GM23338 (cell line): ENCODE data around the gene SLC8A3. TPM values are rescaled to one million over a fixed set of nuclear protein-coding genes. Genes with fewer than 3 reads are reported as not detected.

ENCODE experiments used
- ATAC-seq: fragments of 200-7000 bp; cut with Tn5 transposase; 3 replicates; pipeline ENCODE4 v1.9.1; 2020
- DNase-seq: peaks from one replicate; pipeline ENCODE4 v3.0.0-alpha.2; 2015; ENCODE audit warnings: low spot score
- H2AFZ ChIP-seq: fragments of 200-600 bp; sonication (generic); 2 replicates; pipeline ENCODE4 v1.8.0; 2016; ENCODE audit warnings: antibody characterized with exemption, mild to moderate bottlenecking, moderate library complexity
- H3F3A ChIP-seq: fragments of 200-600 bp; sonication (generic); replicated peaks from 2 replicates; pipeline ENCODE4 v1.8.0; 2017; ENCODE audit warnings: antibody characterized with exemption, mixed run types, low read depth
- H3K27ac ChIP-seq: fragments of 200-600 bp; sonication (generic); 2 replicates; pipeline ENCODE4 v1.6.1; 2016; ENCODE audit warnings: low read depth
- H3K27me3 ChIP-seq: fragments of 200-600 bp; sonication (generic); 2 replicates; pipeline ENCODE4 v1.8.0; 2016; ENCODE audit warnings: mild to moderate bottlenecking, mixed run types, moderate library complexity; ENCODE audit not compliant: insufficient read depth
- H3K36me3 ChIP-seq: fragments of 200-600 bp; sonication (generic); 2 replicates; pipeline ENCODE4 v1.8.0; 2016; ENCODE audit warnings: mild to moderate bottlenecking; ENCODE audit not compliant: insufficient read depth
- H3K4me1 ChIP-seq: fragments of 200-600 bp; sonication (generic); 2 replicates; pipeline ENCODE4 v1.8.0; 2016; ENCODE audit warnings: mild to moderate bottlenecking, moderate library complexity; ENCODE audit not compliant: insufficient read depth
- H3K4me2 ChIP-seq: fragments of 200-600 bp; sonication (generic); 2 replicates; pipeline ENCODE4 v1.7.1; 2017; ENCODE audit warnings: mixed run types
- H3K4me3 ChIP-seq: fragments of 200-600 bp; sonication (generic); 2 replicates; pipeline ENCODE4 v1.6.1; 2016; ENCODE audit warnings: mixed run types
- H3K79me2 ChIP-seq: fragments of 200-600 bp; sonication (generic); replicated peaks from 2 replicates; pipeline ENCODE4 v1.8.0; 2017; ENCODE audit warnings: mild to moderate bottlenecking; ENCODE audit not compliant: insufficient read depth
- H3K9me2 ChIP-seq: fragments of 200-600 bp; sonication (generic); 2 replicates; pipeline ENCODE4 v1.8.0; 2017; ENCODE audit not compliant: insufficient read depth
- H4K20me1 ChIP-seq: fragments of 200-600 bp; sonication (generic); replicated peaks from 2 replicates; pipeline ENCODE4 v1.8.0; 2017; ENCODE audit warnings: mild to moderate bottlenecking; ENCODE audit not compliant: insufficient read depth
- H3K27ac Mint-ChIP-seq: 2 replicates; pipeline ENCODE4 v1.8.0; 2020; ENCODE audit warnings: inconsistent platforms, mild to moderate bottlenecking, moderate library complexity, mixed read lengths
- H3K27me3 Mint-ChIP-seq: 3 replicates; pipeline ENCODE4 v1.8.0; 2022; ENCODE audit warnings: low read depth, mild to moderate bottlenecking, moderate library complexity, mixed read lengths, inconsistent platforms; ENCODE audit not compliant: insufficient read depth, poor library complexity
- H3K36me3 Mint-ChIP-seq: 3 replicates; pipeline ENCODE4 v1.8.0; 2021; ENCODE audit warnings: low read depth, mild to moderate bottlenecking, inconsistent platforms, moderate library complexity, mixed read lengths
- H3K4me1 Mint-ChIP-seq: 3 replicates; pipeline ENCODE4 v1.8.0; 2020; ENCODE audit warnings: mild to moderate bottlenecking, inconsistent platforms, mixed read lengths
- H3K4me3 Mint-ChIP-seq: 3 replicates; pipeline ENCODE4 v1.8.0; 2021; ENCODE audit warnings: moderate library complexity, mild to moderate bottlenecking, inconsistent platforms, mixed read lengths
- H3K9me3 Mint-ChIP-seq: 3 replicates; pipeline ENCODE4 v1.8.0; 2020; ENCODE audit warnings: moderate library complexity, mild to moderate bottlenecking, inconsistent platforms, mixed read lengths
- CREB1 ChIP-seq: fragments of 250-450 bp; sonication (Bioruptor Pico); IDR thresholded peaks from 2 replicates; pipeline ENCODE4 v1.5.0; 2020; ENCODE audit warnings: low read depth, mild to moderate bottlenecking, moderate library complexity
- CTCF ChIP-seq, 2 experiments: fragments of 200-600 bp in 1 of 2; sonication (generic) in 1 of 2; conservative IDR thresholded peaks; 2 replicates each; pipeline versions ENCODE4 v1.5.1 to v1.6.1; 2016 to 2017; ENCODE audit warnings: antibody characterized with exemption in 2 of 2, low read depth in 2 of 2, mild to moderate bottlenecking in 2 of 2, moderate library complexity in 1 of 2
- ETS1 ChIP-seq: IDR thresholded peaks from 2 replicates; pipeline ENCODE4 v1.6.1; 2016; ENCODE audit warnings: antibody characterized with exemption
- JUNB ChIP-seq: IDR thresholded peaks from one replicate; pipeline ENCODE4 v1.6.1; 2016; ENCODE audit warnings: antibody characterized with exemption; ENCODE audit not compliant: unreplicated experiment
- STAT1 ChIP-seq: IDR thresholded peaks from one replicate; pipeline ENCODE4 v1.6.1; 2016; ENCODE audit warnings: antibody characterized with exemption; ENCODE audit not compliant: unreplicated experiment
- ZNF114 ChIP-seq: fragments of 250-450 bp; sonication (Bioruptor Pico); IDR thresholded peaks from 2 replicates; pipeline ENCODE4 v1.5.0; 2020; ENCODE audit warnings: mild to moderate bottlenecking, moderate library complexity
- ZNF331 ChIP-seq: fragments of 250-450 bp; sonication (Bioruptor Pico); IDR thresholded peaks from 2 replicates; pipeline ENCODE4 v1.5.0; 2020; ENCODE audit warnings: low read depth, mild to moderate bottlenecking, moderate library complexity
- ZNF462 ChIP-seq: fragments of 250-450 bp; sonication (Bioruptor Pico); IDR thresholded peaks from 2 replicates; pipeline ENCODE4 v1.5.0; 2020; ENCODE audit warnings: mild to moderate bottlenecking, moderate library complexity
- polyA plus RNA-seq: library from polyadenylated mRNA; unstranded; fragments of >200 nt; fragmentation: Nextera tagmentation; extraction: Ambion mirVana; gene quantifications from 2 replicates; pipeline ENCODE4 v1.2.1, GENCODE V29; 2016
- total RNA-seq: library from RNA; depleted of rRNA; stranded (reverse); fragments of >200 nt; shearing (Covaris generic); gene quantifications from 2 replicates; pipeline ENCODE4 v1.2.3, GENCODE V29; 2014

The SLC8A3 gene
- total and polyA plus RNA-seq, 2 experiments from 2014 or later: 0.82 to 2.0 TPM

GRCh38 chr14:70098250-70098809, 90.4 kb downstream of the SLC8A3 start:
- Histone ChIP-seq H3K27me3 (no peaks in the 10 kb centered on the region), H3K4me1 (peaks cover 2% of the 10 kb centered on the region), H3K36me3 (no peaks in the 10 kb centered on the region), H2AFZ (no peak overlapping the region), H3K4me2 (no peak overlapping the region), H3K27ac (no peak overlapping the region), H3F3A (no peaks in the 10 kb centered on the region), H3K79me2 (no peaks in the 10 kb centered on the region), H3K9me2 (0 out of 2 replicates have a peak, but pooled peaks cover 5% of the 10 kb centered on the region), H4K20me1 (no peaks in the 10 kb centered on the region), H3K4me3 (no peak overlapping the region)
- Mint-ChIP-seq H3K9me3 (no peaks in the 10 kb centered on the region), H3K27me3 (peaks cover 4% of the 10 kb centered on the region), H3K4me3 (no peak overlapping the region), H3K36me3 (no peaks in the 10 kb centered on the region), H3K4me1 (peaks cover 19% of the 10 kb centered on the region), H3K27ac (no peak overlapping the region)
- no peak for DNase-seq
- no peak for ATAC-seq
- TF ChIP-seq STAT1: no peak
- TF ChIP-seq ZNF462 (CRISPR knock-in tag): no peak
- TF ChIP-seq CTCF (conservative IDR thresholded peaks at IDR 0.05; ENCODE audit: low read depth in 2 of 2): no peak
- no peak for TF ChIP-seq ZNF331 (CRISPR knock-in tag)
- TF ChIP-seq CREB1 (CRISPR knock-in tag): no peak
- TF ChIP-seq JUNB: no peak
- TF ChIP-seq ZNF114 (CRISPR knock-in tag): no peak
- no peak for TF ChIP-seq ETS1
